H1 (cell line): ENCODE data around the gene MINDY3. TPM values are rescaled to one million over a fixed set of nuclear protein-coding genes. Genes with fewer than 3 reads are reported as not detected.

Source experiments
- CTCF ChIA-PET: fragments of 300-600 bp; sonication (Branson Sonifier 250); formaldehyde crosslinking; loops from one replicate; lab custom pipeline; 2021; ENCODE audit not compliant: partially characterized antibody; lab: Charles Lee
- POLR2A ChIA-PET: fragments of 300-600 bp; sonication (Branson Sonifier 250); formaldehyde crosslinking; loops from one replicate; lab custom pipeline; 2021; ENCODE audit warnings: inconsistent platforms; ENCODE audit not compliant: partially characterized antibody; lab: Charles Lee
- DNase-seq, 2 experiments: peaks; one replicate each; pipeline versions ENCODE4 v3.0.0 to v3.0.0-alpha.2; 2010 to 2022; ENCODE audit warnings: low spot score in 2 of 2, low read depth in 1 of 2, mixed read lengths in 1 of 2
- FAIRE-seq: peaks from 2 replicates; lab custom pipeline; 2011; peaks lifted over from hg19 to GRCh38; lab: Jason Lieb, UNC
- H2AFZ ChIP-seq: 2 replicates; pipeline ENCODE4 v1.8.1; 2012; ENCODE audit warnings: low read length, inconsistent platforms
- H2AK5ac ChIP-seq: 2 replicates; pipeline ENCODE4 v1.6.1; 2013; ENCODE audit warnings: low read depth, low read length
- H2BK120ac ChIP-seq: replicated peaks from 2 replicates; pipeline ENCODE3; 2013; ENCODE audit warnings: low read depth, low read length, inconsistent platforms
- H2BK12ac ChIP-seq: 2 replicates; pipeline ENCODE4 v1.6.1; 2013; ENCODE audit warnings: low read depth, low read length
- H2BK15ac ChIP-seq: 2 replicates; pipeline ENCODE4 v1.6.1; 2013; ENCODE audit warnings: low read length
- H2BK20ac ChIP-seq: 2 replicates; pipeline ENCODE4 v1.6.1; 2013; ENCODE audit warnings: low read length
- H2BK5ac ChIP-seq: 2 replicates; pipeline ENCODE4 v1.6.1; 2013; ENCODE audit warnings: low read depth, low read length
- H3K14ac ChIP-seq: 2 replicates; pipeline ENCODE4 v1.6.1; 2013; ENCODE audit warnings: inconsistent platforms; ENCODE audit not compliant: insufficient read length
- H3K18ac ChIP-seq: 2 replicates; pipeline ENCODE4 v1.6.1; 2013; ENCODE audit warnings: low read length; ENCODE audit errors: extremely low read depth
- H3K23ac ChIP-seq: 2 replicates; pipeline ENCODE4 v1.6.1; 2013; ENCODE audit warnings: inconsistent platforms; ENCODE audit not compliant: insufficient read length
- H3K23me2 ChIP-seq: 2 replicates; pipeline ENCODE4 v1.6.1; 2013; ENCODE audit warnings: low read depth, low read length
- H3K27ac ChIP-seq: 2 replicates; pipeline ENCODE4 v1.6.1; 2011; ENCODE audit warnings: low read depth, low read length, inconsistent platforms
- H3K27me3 ChIP-seq, 4 experiments: replicated peaks in 1 of 4; 1 replicate in 1 of 4; 2 replicates in 3 of 4; pipeline versions ENCODE4 v1.6.1 to v1.8.1; 2011 to 2013; ENCODE audit warnings: low read length in 3 of 4, mild to moderate bottlenecking in 3 of 4, inconsistent platforms in 2 of 4, mixed read lengths in 2 of 4, moderate library complexity in 1 of 4; ENCODE audit not compliant: control insufficient read depth in 3 of 4, insufficient read depth in 3 of 4; ENCODE audit errors: extremely low read depth in 1 of 4
- H3K36me3 ChIP-seq, 4 experiments: 2 replicates each; pipeline versions ENCODE4 v1.6.1 to v1.8.1; 2011 to 2013; ENCODE audit warnings: mild to moderate bottlenecking in 4 of 4, low read length in 3 of 4, moderate library complexity in 2 of 4, control low read depth in 1 of 4, inconsistent platforms in 1 of 4; ENCODE audit not compliant: insufficient read depth in 4 of 4, control insufficient read depth in 2 of 4
- H3K4ac ChIP-seq: replicated peaks from 2 replicates; pipeline ENCODE3; 2013; ENCODE audit warnings: low read length, low read depth, mixed read lengths, inconsistent platforms; ENCODE audit not compliant: insufficient read length
- H3K4me1 ChIP-seq, 4 experiments: replicated peaks in 1 of 4; 1 replicate in 1 of 4; 2 replicates in 3 of 4; pipeline versions ENCODE4 v1.6.1 to v1.8.1; 2011 to 2013; ENCODE audit warnings: low read length in 3 of 4, inconsistent platforms in 2 of 4, mixed read lengths in 1 of 4; ENCODE audit not compliant: insufficient read depth in 4 of 4, control insufficient read depth in 3 of 4
- H3K4me2 ChIP-seq, 2 experiments: 2 replicates each; pipeline versions ENCODE4 v1.6.1 to v1.8.1; 2011 to 2013; ENCODE audit warnings: low read depth in 2 of 2, low read length in 2 of 2, control low read depth in 1 of 2, inconsistent platforms in 1 of 2, mild to moderate bottlenecking in 1 of 2; ENCODE audit not compliant: insufficient read depth in 1 of 2
- H3K4me3 ChIP-seq, 4 experiments: fragments of 200-600, 300-600 bp in 1 of 4; sonication (generic), shearing (Covaris generic), sonication (Bioruptor Twin) in 1 of 4; 2 replicates each; pipeline versions ENCODE4 v1.5.1 to v1.8.1; 2011 to 2016; ENCODE audit warnings: low read length in 4 of 4, low read depth in 3 of 4, control low read depth in 2 of 4, inconsistent platforms in 2 of 4, mild to moderate bottlenecking in 2 of 4, mixed read lengths in 1 of 4, moderate library complexity in 1 of 4; ENCODE audit not compliant: insufficient read depth in 2 of 4; ENCODE audit errors: extremely low read depth in 1 of 4
- H3K56ac ChIP-seq: replicated peaks from 2 replicates; pipeline ENCODE3; 2013; ENCODE audit warnings: low read depth, mild to moderate bottlenecking, mixed read lengths, low read length, inconsistent platforms; ENCODE audit not compliant: insufficient read length
- H3K79me1 ChIP-seq: 2 replicates; pipeline ENCODE4 v1.6.1; 2013; ENCODE audit warnings: low read depth, low read length, control low read depth
- H3K79me2 ChIP-seq, 2 experiments: 2 replicates each; pipeline versions ENCODE4 v1.6.1 to v1.8.1; 2012 to 2013; ENCODE audit warnings: low read length in 2 of 2, mild to moderate bottlenecking in 2 of 2, inconsistent platforms in 1 of 2; ENCODE audit not compliant: insufficient read depth in 2 of 2, control insufficient read depth in 1 of 2
- H3K9ac ChIP-seq, 4 experiments: replicated peaks in 1 of 4; 1 replicate in 1 of 4; 2 replicates in 3 of 4; pipeline versions ENCODE4 v1.6.1 to v1.8.1; 2011 to 2013; ENCODE audit warnings: low read depth in 3 of 4, low read length in 3 of 4, control low read depth in 2 of 4, mild to moderate bottlenecking in 2 of 4, moderate library complexity in 2 of 4, inconsistent platforms in 1 of 4; ENCODE audit errors: extremely low read depth in 1 of 4
- H3K9me3 ChIP-seq, 2 experiments: 2 replicates each; pipeline versions ENCODE4 v1.6.1 to v1.8.1; 2012 to 2013; ENCODE audit warnings: mild to moderate bottlenecking in 2 of 2, moderate library complexity in 2 of 2, control low read depth in 1 of 2, inconsistent platforms in 1 of 2, low read depth in 1 of 2, low read length in 1 of 2, mixed read lengths in 1 of 2; ENCODE audit not compliant: insufficient read depth in 2 of 2
- H4K20me1 ChIP-seq, 2 experiments: replicated peaks in 1 of 2; 2 replicates each; pipeline versions ENCODE3 to v1.8.1; 2011 to 2013; ENCODE audit warnings: inconsistent platforms in 2 of 2, low read length in 2 of 2, mild to moderate bottlenecking in 1 of 2; ENCODE audit not compliant: insufficient read depth in 2 of 2, control insufficient read depth in 1 of 2
- H4K5ac ChIP-seq: 2 replicates; pipeline ENCODE4 v1.6.1; 2013; ENCODE audit warnings: low read length, low read depth, mixed read lengths, inconsistent platforms; ENCODE audit not compliant: insufficient read length
- H4K8ac ChIP-seq: 2 replicates; pipeline ENCODE4 v1.8.0; 2013; ENCODE audit warnings: mild to moderate bottlenecking, moderate library complexity, low read length, inconsistent platforms; ENCODE audit not compliant: insufficient read depth; ENCODE audit errors: extremely low read depth
- H4K91ac ChIP-seq: replicated peaks from 2 replicates; pipeline ENCODE3; 2013; ENCODE audit warnings: low read length, mixed read lengths, inconsistent platforms; ENCODE audit not compliant: insufficient read length
- BRCA1 ChIP-seq: IDR thresholded peaks from 2 replicates; pipeline ENCODE4 v1.6.1; 2012; ENCODE audit warnings: low read depth, low read length, improper control_type of control experiment
- E2F6 ChIP-seq: IDR thresholded peaks from 2 replicates; pipeline ENCODE4 v1.6.1; 2012; ENCODE audit warnings: inconsistent platforms
- SP4 ChIP-seq: IDR thresholded peaks from 2 replicates; pipeline ENCODE4 v1.6.1; 2012; ENCODE audit warnings: low read length, inconsistent platforms
- WGBS, 2 experiments: shearing (Covaris generic) in 1 of 2; methylation state at CpG; one replicate each; pipeline versions ENCODE4 v1.1.6 to v1.1.7; 2013 to 2015; ENCODE audit warnings: low lambda C conversion rate in 2 of 2, mixed read lengths in 2 of 2, inconsistent platforms in 1 of 2, low coverage in 1 of 2, missing lambda C conversion rate in 1 of 2; ENCODE audit not compliant: insufficient replicate concordance in 2 of 2, insufficient coverage in 1 of 2, insufficient read length in 1 of 2; ENCODE audit errors: extremely low coverage in 1 of 2, missing lambda C conversion rate in 1 of 2; 5-methylcytosine and 5-hydroxymethylcytosine counted together
- polyA plus RNA-seq, 7 experiments: library from polyadenylated mRNA; depleted of rRNA in 3 of 7; stranded (reverse) in 5 of 7; unstranded in 2 of 7; fragments of >200 nt in 5 of 7; fragments of 200-250 nt in 2 of 7; gene quantifications; 1 replicate in 5 of 7; 2 replicates in 1 of 7; 4 replicates in 1 of 7; pipeline versions ENCODE4 v1.2.1 to v1.2.3, GENCODE V29; 2011 to 2013; ENCODE audit warnings: missing spikeins in 2 of 7, mixed read lengths in 2 of 7
- total RNA-seq: library from RNA; stranded (reverse); fragmentation: NEBNext Ultra II Directional; extraction: Animal tissue kit (Norgen Biotek cat#: 25700); gene quantifications from 2 replicates; pipeline ENCODE4 v1.2.1, GENCODE V29; 2021

The MINDY3 gene
- total and polyA plus RNA-seq, 2 of the 8 experiments (the other 6 are each of a cell fraction or from before 2014, with no cell fraction given), result 4.6 to 13.6 TPM

DNA sequence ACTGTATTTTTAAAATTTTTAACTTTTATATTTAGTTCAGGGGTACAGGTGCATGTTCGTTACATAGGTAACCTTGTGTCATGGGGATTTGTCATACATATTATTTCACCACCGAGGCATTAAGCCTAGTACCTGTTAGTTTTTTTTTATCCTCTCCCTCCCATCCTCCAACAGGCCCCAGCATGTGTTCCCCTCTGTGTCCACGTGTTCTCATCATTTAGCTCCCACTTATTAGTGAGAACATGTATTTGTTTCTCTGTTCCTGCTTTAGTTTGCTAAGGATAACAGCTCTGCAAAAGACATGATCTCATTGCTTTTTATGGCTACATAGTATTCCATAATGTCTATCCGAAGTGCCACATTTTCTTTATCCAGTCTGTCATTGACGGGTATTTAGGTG is 118.2 kb downstream of the MINDY3 start:
- no peak overlapping the region for H2BK5ac ChIP-seq
- H3K9ac ChIP-seq, result no peak overlapping the region
- H3K27me3 ChIP-seq, result no peaks in the 10 kb centered on the region
- H3K4me1 ChIP-seq, result no peaks in the 10 kb centered on the region
- no peak overlapping the region for H3K56ac ChIP-seq
- TF ChIP-seq SP4 (no peak), E2F6 (no peak), BRCA1 (no peak)
- no peaks in the 10 kb centered on the region for H3K36me3 ChIP-seq
- no peak for DNase-seq
- FAIRE-seq, result no peak
- H3K9me3 ChIP-seq, result no peaks in the 10 kb centered on the region
- H4K5ac ChIP-seq, result no peak overlapping the region
- H3K23me2 ChIP-seq, result no peaks in the 10 kb centered on the region
- CTCF ChIA-PET, result interaction anchor here (0.6 to 1.8 kb wide), 4 partner anchors 22 to 303 kb away, joined by 3 to 8 read pairs (median 4); partner anchors contain the start of gene ITGA8
- no peak overlapping the region for H3K14ac ChIP-seq
- POLR2A ChIA-PET, result no interaction called here
- no peak overlapping the region for H3K4me3 ChIP-seq
- no peak overlapping the region for H3K4ac ChIP-seq
- no peak overlapping the region for H3K23ac ChIP-seq
- H2AFZ ChIP-seq, result no peak overlapping the region
- H3K27ac ChIP-seq, result no peak overlapping the region
- H3K79me1 ChIP-seq, result no peaks in the 10 kb centered on the region
- no peak overlapping the region for H4K91ac ChIP-seq
- no peaks in the 10 kb centered on the region for H4K20me1 ChIP-seq
- no peak overlapping the region for H2BK20ac ChIP-seq
- H2BK15ac ChIP-seq, result no peak overlapping the region
- no peak overlapping the region for H2AK5ac ChIP-seq
- H3K79me2 ChIP-seq, result no peaks in the 10 kb centered on the region
- no peak overlapping the region for H2BK120ac ChIP-seq
- no peak overlapping the region for H2BK12ac ChIP-seq
- H3K18ac ChIP-seq, result no peak overlapping the region
- H4K8ac ChIP-seq, result no peak overlapping the region
- WGBS, 2 experiments, result 87% methylated on average over 4 of the region's 5 CpGs; no CpG with 5 or more reads in 1 of the 2 experiments
- no peak overlapping the region for H3K4me2 ChIP-seq
